ENCODE measurements around the gene PRDM10.

GRCh38 chr11:129951201-129951865 is 51.3 kb downstream of the PRDM10 start:
- TF ChIP-seq CTCF (conservative IDR thresholded peaks at IDR 0.05; ENCODE audit: low read depth, low read length) (no peak), EZH2 (IDR thresholded peaks at IDR 0.05; ENCODE audit: borderline replicate concordance, low read depth, low read length, poor library complexity, severe bottlenecking) (no peak)

Measured in A673 (cell line).